GM23338 (cell line): ENCODE data around the gene CCDC60. TPM values are rescaled to one million over a fixed set of nuclear protein-coding genes. Genes with fewer than 3 reads are reported as not detected.
"Not testable (repeated sequence)": the region's sequence is repeated elsewhere in the genome, so short reads cannot be mapped to it uniquely, and the experiment has no call there.

Experiments used
- ATAC-seq: fragments of 200-7000 bp; cut with Tn5 transposase; 3 replicates; pipeline ENCODE4 v1.9.1; 2020
- DNase-seq: peaks from one replicate; pipeline ENCODE4 v3.0.0-alpha.2; 2015; ENCODE audit warnings: low spot score
- H2AFZ ChIP-seq: fragments of 200-600 bp; sonication (generic); 2 replicates; pipeline ENCODE4 v1.8.0; 2016; ENCODE audit warnings: antibody characterized with exemption, mild to moderate bottlenecking, moderate library complexity
- H3F3A ChIP-seq: fragments of 200-600 bp; sonication (generic); replicated peaks from 2 replicates; pipeline ENCODE4 v1.8.0; 2017; ENCODE audit warnings: antibody characterized with exemption, mixed run types, low read depth
- H3K27ac ChIP-seq: fragments of 200-600 bp; sonication (generic); 2 replicates; pipeline ENCODE4 v1.6.1; 2016; ENCODE audit warnings: low read depth
- H3K27me3 ChIP-seq: fragments of 200-600 bp; sonication (generic); 2 replicates; pipeline ENCODE4 v1.8.0; 2016; ENCODE audit warnings: mild to moderate bottlenecking, mixed run types, moderate library complexity; ENCODE audit not compliant: insufficient read depth
- H3K36me3 ChIP-seq: fragments of 200-600 bp; sonication (generic); 2 replicates; pipeline ENCODE4 v1.8.0; 2016; ENCODE audit warnings: mild to moderate bottlenecking; ENCODE audit not compliant: insufficient read depth
- H3K4me1 ChIP-seq: fragments of 200-600 bp; sonication (generic); 2 replicates; pipeline ENCODE4 v1.8.0; 2016; ENCODE audit warnings: mild to moderate bottlenecking, moderate library complexity; ENCODE audit not compliant: insufficient read depth
- H3K4me2 ChIP-seq: fragments of 200-600 bp; sonication (generic); 2 replicates; pipeline ENCODE4 v1.7.1; 2017; ENCODE audit warnings: mixed run types
- H3K4me3 ChIP-seq: fragments of 200-600 bp; sonication (generic); 2 replicates; pipeline ENCODE4 v1.6.1; 2016; ENCODE audit warnings: mixed run types
- H3K79me2 ChIP-seq: fragments of 200-600 bp; sonication (generic); replicated peaks from 2 replicates; pipeline ENCODE4 v1.8.0; 2017; ENCODE audit warnings: mild to moderate bottlenecking; ENCODE audit not compliant: insufficient read depth
- H3K9me2 ChIP-seq: fragments of 200-600 bp; sonication (generic); 2 replicates; pipeline ENCODE4 v1.8.0; 2017; ENCODE audit not compliant: insufficient read depth
- H4K20me1 ChIP-seq: fragments of 200-600 bp; sonication (generic); replicated peaks from 2 replicates; pipeline ENCODE4 v1.8.0; 2017; ENCODE audit warnings: mild to moderate bottlenecking; ENCODE audit not compliant: insufficient read depth
- H3K27ac Mint-ChIP-seq: 2 replicates; pipeline ENCODE4 v1.8.0; 2020; ENCODE audit warnings: inconsistent platforms, mild to moderate bottlenecking, moderate library complexity, mixed read lengths
- H3K27me3 Mint-ChIP-seq: 3 replicates; pipeline ENCODE4 v1.8.0; 2022; ENCODE audit warnings: low read depth, mild to moderate bottlenecking, moderate library complexity, mixed read lengths, inconsistent platforms; ENCODE audit not compliant: insufficient read depth, poor library complexity
- H3K36me3 Mint-ChIP-seq: 3 replicates; pipeline ENCODE4 v1.8.0; 2021; ENCODE audit warnings: low read depth, mild to moderate bottlenecking, inconsistent platforms, moderate library complexity, mixed read lengths
- H3K4me1 Mint-ChIP-seq: 3 replicates; pipeline ENCODE4 v1.8.0; 2020; ENCODE audit warnings: mild to moderate bottlenecking, inconsistent platforms, mixed read lengths
- H3K4me3 Mint-ChIP-seq: 3 replicates; pipeline ENCODE4 v1.8.0; 2021; ENCODE audit warnings: moderate library complexity, mild to moderate bottlenecking, inconsistent platforms, mixed read lengths
- H3K9me3 Mint-ChIP-seq: 3 replicates; pipeline ENCODE4 v1.8.0; 2020; ENCODE audit warnings: moderate library complexity, mild to moderate bottlenecking, inconsistent platforms, mixed read lengths
- CREB1 ChIP-seq: fragments of 250-450 bp; sonication (Bioruptor Pico); IDR thresholded peaks from 2 replicates; pipeline ENCODE4 v1.5.0; 2020; ENCODE audit warnings: low read depth, mild to moderate bottlenecking, moderate library complexity
- EZH2 ChIP-seq: fragments of 200-600 bp; sonication (generic); IDR thresholded peaks from one replicate; pipeline ENCODE4 v1.8.0; 2017; ENCODE audit warnings: antibody characterized with exemption, mild to moderate bottlenecking, low read depth; ENCODE audit not compliant: unreplicated experiment
- EZH2phosphoT487 ChIP-seq: fragments of 200-600 bp; sonication (generic); IDR thresholded peaks from one replicate; pipeline ENCODE4 v1.8.1; 2018; ENCODE audit warnings: antibody characterized with exemption; ENCODE audit not compliant: unreplicated experiment
- JUNB ChIP-seq: IDR thresholded peaks from one replicate; pipeline ENCODE4 v1.6.1; 2016; ENCODE audit warnings: antibody characterized with exemption; ENCODE audit not compliant: unreplicated experiment
- POLR2AphosphoS5 ChIP-seq: IDR thresholded peaks from 2 replicates; pipeline ENCODE4 v1.6.1; 2016; ENCODE audit warnings: antibody characterized with exemption, low read depth
- STAT1 ChIP-seq: IDR thresholded peaks from one replicate; pipeline ENCODE4 v1.6.1; 2016; ENCODE audit warnings: antibody characterized with exemption; ENCODE audit not compliant: unreplicated experiment
- ZNF114 ChIP-seq: fragments of 250-450 bp; sonication (Bioruptor Pico); IDR thresholded peaks from 2 replicates; pipeline ENCODE4 v1.5.0; 2020; ENCODE audit warnings: mild to moderate bottlenecking, moderate library complexity
- ZNF331 ChIP-seq: fragments of 250-450 bp; sonication (Bioruptor Pico); IDR thresholded peaks from 2 replicates; pipeline ENCODE4 v1.5.0; 2020; ENCODE audit warnings: low read depth, mild to moderate bottlenecking, moderate library complexity
- ZNF462 ChIP-seq: fragments of 250-450 bp; sonication (Bioruptor Pico); IDR thresholded peaks from 2 replicates; pipeline ENCODE4 v1.5.0; 2020; ENCODE audit warnings: mild to moderate bottlenecking, moderate library complexity
- polyA plus RNA-seq: library from polyadenylated mRNA; unstranded; fragments of >200 nt; fragmentation: Nextera tagmentation; extraction: Ambion mirVana; gene quantifications from 2 replicates; pipeline ENCODE4 v1.2.1, GENCODE V29; 2016
- total RNA-seq: library from RNA; depleted of rRNA; stranded (reverse); fragments of >200 nt; shearing (Covaris generic); gene quantifications from 2 replicates; pipeline ENCODE4 v1.2.3, GENCODE V29; 2014
- TF ChIP-seq, protein P1 (sequence below), 2 experiments: fragments of 200-600 bp in 1 of 2; sonication (generic) in 1 of 2; conservative IDR thresholded peaks; 2 replicates each; pipeline versions ENCODE4 v1.5.1 to v1.6.1; 2016 to 2017; ENCODE audit warnings: antibody characterized with exemption in 2 of 2, low read depth in 2 of 2, mild to moderate bottlenecking in 2 of 2, moderate library complexity in 1 of 2

Gene CCDC60
- total and polyA plus RNA-seq, 2 experiments from 2014 or later: 0.53 TPM; not detected in 1

- Mint-ChIP-seq H3K36me3 (peaks cover 40% of the 10 kb centered on the region), H3K4me1 (peaks cover 22% of the 10 kb centered on the region), H3K9me3 (peaks cover 44% of the 10 kb centered on the region)
- H3K4me2 ChIP-seq, DNase-seq, H3K4me3 Mint-ChIP-seq, H3F3A ChIP-seq, H3K27ac ChIP-seq, H3K9me2 ChIP-seq, H3K27me3 Mint-ChIP-seq, H3K27ac Mint-ChIP-seq, H3K27me3 ChIP-seq, H3K79me2 ChIP-seq, H3K4me3 ChIP-seq, H4K20me1 ChIP-seq, H2AFZ ChIP-seq, ATAC-seq, H3K36me3 ChIP-seq: not testable (repeated sequence)
- peaks cover 25% of the 10 kb centered on the region for H3K4me1 ChIP-seq
Observed at GRCh38 chr12:119360366-119360765, 25.8 kb downstream of the CCDC60 start.

DNA sequence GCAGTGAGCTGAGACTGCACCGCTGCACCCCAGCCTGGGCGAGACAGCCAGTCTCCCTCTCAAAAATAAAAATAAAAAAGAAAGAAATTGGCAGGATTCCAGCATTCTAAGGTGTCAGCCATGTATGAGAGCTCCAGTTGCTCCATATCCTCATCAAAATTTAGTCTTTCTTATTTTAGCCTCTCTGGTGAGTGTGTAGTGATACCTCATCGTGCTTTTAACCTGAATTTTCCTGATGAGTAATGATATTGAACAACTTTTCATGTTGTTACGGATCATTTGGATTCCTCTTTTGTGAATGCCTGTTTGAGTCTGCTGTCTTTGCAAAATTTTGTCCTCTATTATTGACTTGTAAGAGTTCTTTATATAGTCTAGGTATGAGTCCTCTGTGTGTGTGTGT, 28.5 kb downstream of the CCDC60 start:
- TF ChIP-seq ZNF331 (no peak), ZNF114 (CRISPR knock-in tag) (no peak), JUNB (no peak), POLR2AphosphoS5 (no peak), CREB1 (no peak), EZH2phosphoT487 (no peak), STAT1 (no peak), EZH2 (no peak)
- TF ChIP-seq, protein P1, sequence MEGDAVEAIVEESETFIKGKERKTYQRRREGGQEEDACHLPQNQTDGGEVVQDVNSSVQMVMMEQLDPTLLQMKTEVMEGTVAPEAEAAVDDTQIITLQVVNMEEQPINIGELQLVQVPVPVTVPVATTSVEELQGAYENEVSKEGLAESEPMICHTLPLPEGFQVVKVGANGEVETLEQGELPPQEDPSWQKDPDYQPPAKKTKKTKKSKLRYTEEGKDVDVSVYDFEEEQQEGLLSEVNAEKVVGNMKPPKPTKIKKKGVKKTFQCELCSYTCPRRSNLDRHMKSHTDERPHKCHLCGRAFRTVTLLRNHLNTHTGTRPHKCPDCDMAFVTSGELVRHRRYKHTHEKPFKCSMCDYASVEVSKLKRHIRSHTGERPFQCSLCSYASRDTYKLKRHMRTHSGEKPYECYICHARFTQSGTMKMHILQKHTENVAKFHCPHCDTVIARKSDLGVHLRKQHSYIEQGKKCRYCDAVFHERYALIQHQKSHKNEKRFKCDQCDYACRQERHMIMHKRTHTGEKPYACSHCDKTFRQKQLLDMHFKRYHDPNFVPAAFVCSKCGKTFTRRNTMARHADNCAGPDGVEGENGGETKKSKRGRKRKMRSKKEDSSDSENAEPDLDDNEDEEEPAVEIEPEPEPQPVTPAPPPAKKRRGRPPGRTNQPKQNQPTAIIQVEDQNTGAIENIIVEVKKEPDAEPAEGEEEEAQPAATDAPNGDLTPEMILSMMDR (conservative IDR thresholded peaks at IDR 0.05; ENCODE audit: low read depth in 2 of 2): no peak
- H4K20me1 ChIP-seq: no peaks in the 10 kb centered on the region
- no peak for ATAC-seq
- H3K27ac ChIP-seq: 0 out of 2 replicates have a peak overlapping the region, but pooled peaks have one; percentile 23
- peaks cover 22% of the 10 kb centered on the region for H3K36me3 Mint-ChIP-seq
- H3K4me2 ChIP-seq: no peak overlapping the region
- no peaks in the 10 kb centered on the region for H3K79me2 ChIP-seq
- 0 out of 2 replicates have a peak, but pooled peaks cover 2% of the 10 kb centered on the region for H3K9me2 ChIP-seq
- DNase-seq: no peak
- no peaks in the 10 kb centered on the region for H3F3A ChIP-seq
- H3K9me3 Mint-ChIP-seq: peaks cover 20% of the 10 kb centered on the region
- no peak overlapping the region for H2AFZ ChIP-seq
- H3K36me3 ChIP-seq: no peaks in the 10 kb centered on the region
- H3K4me1 Mint-ChIP-seq: peaks cover 30% of the 10 kb centered on the region
- H3K27me3 Mint-ChIP-seq: no peaks in the 10 kb centered on the region
- H3K27me3 ChIP-seq: no peaks in the 10 kb centered on the region
- H3K4me3 ChIP-seq: no peak overlapping the region
- no peak overlapping the region for H3K4me3 Mint-ChIP-seq
- peak overlapping the region; percentile 87 for H3K27ac Mint-ChIP-seq
- peaks cover 29% of the 10 kb centered on the region for H3K4me1 ChIP-seq

DNA sequence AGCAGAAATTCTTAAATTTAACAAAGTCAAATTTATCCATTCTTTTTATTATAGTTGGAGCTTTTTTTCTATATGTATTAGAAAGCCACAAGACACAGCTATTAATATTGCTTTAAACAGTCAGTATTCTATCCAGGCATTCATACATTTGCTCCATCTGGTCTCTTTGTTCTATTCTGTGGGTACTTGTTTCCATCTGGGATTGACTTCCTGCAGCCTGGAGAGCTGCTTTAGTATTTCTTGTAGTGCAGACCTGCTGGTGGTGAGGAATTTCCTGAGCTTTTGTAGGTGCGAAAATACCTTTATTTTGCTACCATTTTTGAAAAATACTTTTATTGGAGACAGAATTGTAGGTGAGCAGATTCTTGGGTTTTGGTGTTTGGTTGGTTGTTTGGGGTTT, 29.0 kb downstream of the CCDC60 start:
- peaks cover 17% of the 10 kb centered on the region for H3K36me3 Mint-ChIP-seq
- peak overlapping the region; percentile 41 for H3K4me3 Mint-ChIP-seq
- DNase-seq (peak; percentile 48), ATAC-seq (peak; percentile 76)
- H3K4me1 Mint-ChIP-seq: peaks cover 32% of the 10 kb centered on the region
- H3K4me2 ChIP-seq: no peak overlapping the region; the same call in 1 of the 2 replicates
- H3K9me3 Mint-ChIP-seq: peaks cover 15% of the 10 kb centered on the region
- no peaks in the 10 kb centered on the region for H4K20me1 ChIP-seq
- H3F3A ChIP-seq: no peaks in the 10 kb centered on the region
- H3K79me2 ChIP-seq: no peaks in the 10 kb centered on the region
- peaks cover 2% of the 10 kb centered on the region for H3K27me3 Mint-ChIP-seq
- no peaks in the 10 kb centered on the region for H3K9me2 ChIP-seq
- peak overlapping the region; percentile 87 for H3K27ac Mint-ChIP-seq
- peak overlapping the region; percentile 5; the same call in 1 of the 2 replicates for H3K4me3 ChIP-seq
- peaks cover 32% of the 10 kb centered on the region for H3K4me1 ChIP-seq
- TF ChIP-seq ZNF331 (no peak), ZNF462 (CRISPR knock-in tag) (peak; percentile 63; the same call in 1 of the 2 replicates)
- H3K27me3 ChIP-seq: no peaks in the 10 kb centered on the region
- H3K36me3 ChIP-seq: no peaks in the 10 kb centered on the region
- H2AFZ ChIP-seq: no peak overlapping the region
- peak overlapping the region; percentile 79 for H3K27ac ChIP-seq
